CD4-positive, alpha-beta T cell treated with Interleukin-15 for 1 hour (primary cell): ENCODE results near the gene CCDC51.
A peak's percentile ranks its signal among the peaks of the same experiment; 100 is the strongest.
"Not testable (repeated sequence)": the region's sequence is repeated elsewhere in the genome, so short reads cannot be mapped to it uniquely, and the experiment has no call there.

Source experiments
- DNase-seq: peaks from one replicate; pipeline ENCODE4 v3.0.0-alpha.2; 2020

CCDC51 gene

DNA sequence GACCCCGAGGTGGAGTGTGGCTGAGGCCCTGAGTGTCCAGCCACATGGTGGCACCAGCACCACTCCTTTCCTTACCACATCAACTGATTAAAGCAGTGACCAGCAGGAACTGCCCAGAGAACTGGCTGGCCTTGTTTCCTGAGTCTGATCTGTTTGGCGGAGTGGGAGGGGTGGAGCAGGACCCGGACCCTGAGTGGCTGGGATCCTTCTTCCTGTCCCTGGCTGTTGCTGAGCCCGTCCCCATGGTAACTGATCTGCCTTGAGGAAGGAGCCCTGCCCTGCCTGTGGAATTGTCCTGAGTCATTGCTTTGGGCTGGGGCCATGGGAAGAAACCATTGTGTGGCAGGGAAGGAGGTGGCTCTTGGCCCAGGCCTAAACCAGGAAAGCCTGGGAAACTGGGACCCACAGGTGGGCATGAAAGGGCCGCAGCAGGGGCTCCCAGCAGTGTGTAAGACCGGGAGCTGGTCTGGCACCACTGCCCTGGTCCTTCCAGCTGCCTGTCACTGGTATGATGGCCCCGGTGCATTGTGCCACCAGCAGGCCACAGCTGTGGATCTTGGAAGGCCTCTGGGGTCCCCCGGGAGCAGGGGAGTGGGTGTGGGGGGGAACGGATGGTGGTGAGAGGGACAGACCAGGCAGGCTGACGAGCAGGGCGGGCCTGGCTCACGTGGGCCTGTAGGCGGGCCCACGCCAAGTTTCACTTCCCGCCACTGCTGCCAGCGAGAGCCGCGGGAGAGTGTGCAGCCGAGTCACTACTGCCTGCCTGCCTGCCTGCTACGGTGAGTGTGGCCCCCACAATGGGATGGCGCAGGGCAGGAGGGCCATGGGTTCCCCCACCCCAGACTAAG lies 25.8 kb upstream of the CCDC51 start:
- DNase-seq, result peak; percentile 92

DNA sequence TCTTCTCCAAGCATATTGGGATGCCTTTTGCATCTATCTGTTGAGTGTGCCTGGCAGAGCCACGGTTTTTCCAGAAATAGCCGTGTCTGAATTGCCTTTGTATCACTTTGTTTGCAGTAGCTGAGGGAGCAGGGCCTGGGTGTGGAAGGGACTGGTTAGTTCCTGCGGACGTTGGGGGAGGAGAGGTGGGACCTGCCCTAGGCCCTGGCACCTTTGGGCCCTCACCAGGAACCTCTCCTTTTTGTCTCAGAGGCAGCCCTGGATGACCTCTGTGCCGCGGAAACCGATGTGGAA lies 25.3 kb upstream of the CCDC51 start:
- DNase-seq, result no peak

DNA sequence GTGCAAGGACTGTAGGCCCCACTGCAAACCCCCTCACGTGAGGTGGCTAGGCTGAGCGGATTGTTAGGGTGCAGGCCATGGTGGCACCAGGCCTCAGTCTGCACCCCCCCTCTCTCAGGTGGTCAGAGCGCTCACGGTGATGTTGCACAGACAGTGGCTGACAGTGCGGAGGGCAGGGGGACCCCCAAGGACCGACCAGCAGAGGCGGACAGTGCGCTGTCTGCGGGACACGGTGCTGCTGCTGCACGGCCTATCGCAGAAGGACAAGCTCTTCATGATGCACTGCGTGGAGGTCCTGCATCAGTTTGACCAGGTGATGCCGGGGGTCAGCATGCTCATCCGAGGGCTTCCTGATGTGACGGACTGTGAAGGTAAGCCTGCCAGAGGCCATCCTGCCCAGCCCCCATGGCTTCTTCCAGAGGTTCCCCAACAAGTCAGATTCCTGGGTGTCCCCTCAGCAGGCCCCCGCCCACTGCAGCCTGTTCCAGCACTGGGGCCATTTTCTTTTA lies 24.8 kb upstream of the CCDC51 start:
- no peak for DNase-seq

DNA sequence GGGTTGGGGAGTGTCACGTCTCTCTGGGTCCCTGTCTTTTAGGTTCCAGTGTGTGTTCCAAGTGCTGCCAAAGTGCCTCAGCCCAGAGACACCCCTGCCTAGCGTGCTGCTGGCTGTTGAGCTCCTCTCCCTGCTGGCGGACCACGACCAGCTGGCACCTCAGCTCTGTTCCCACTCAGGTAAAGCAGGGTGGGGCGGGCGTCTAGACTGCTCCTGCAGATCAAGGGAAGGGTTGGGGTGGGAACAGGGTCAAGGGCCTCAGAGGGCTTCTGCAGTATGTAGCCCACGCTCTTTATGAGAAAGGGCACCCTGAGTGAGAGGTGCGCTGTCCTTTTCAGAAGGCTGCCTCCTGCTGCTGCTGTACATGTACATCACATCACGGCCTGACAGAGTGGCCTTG lies 23.8 kb upstream of the CCDC51 start:
- no peak for DNase-seq

DNA sequence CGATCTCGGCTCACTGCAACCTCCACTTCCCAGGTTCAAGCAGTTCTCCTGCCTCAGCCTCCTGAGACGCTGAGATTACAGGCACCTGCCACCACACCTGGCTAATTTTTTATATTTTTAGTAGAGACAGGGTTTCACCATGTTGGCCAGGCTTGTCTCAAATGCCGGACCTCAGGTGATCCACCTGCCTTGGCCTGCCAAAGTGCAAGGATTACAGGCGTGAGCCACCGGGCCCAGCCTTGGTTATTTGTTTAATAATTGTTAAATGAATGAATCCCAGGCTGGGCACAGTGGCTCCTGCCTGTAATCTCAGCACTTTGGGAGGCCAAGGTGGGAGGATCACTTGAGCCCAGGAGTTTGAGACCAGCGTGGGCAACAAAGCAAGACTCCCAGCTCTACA lies 21.8 kb upstream of the CCDC51 start:
- DNase-seq, result not testable (repeated sequence)

DNA sequence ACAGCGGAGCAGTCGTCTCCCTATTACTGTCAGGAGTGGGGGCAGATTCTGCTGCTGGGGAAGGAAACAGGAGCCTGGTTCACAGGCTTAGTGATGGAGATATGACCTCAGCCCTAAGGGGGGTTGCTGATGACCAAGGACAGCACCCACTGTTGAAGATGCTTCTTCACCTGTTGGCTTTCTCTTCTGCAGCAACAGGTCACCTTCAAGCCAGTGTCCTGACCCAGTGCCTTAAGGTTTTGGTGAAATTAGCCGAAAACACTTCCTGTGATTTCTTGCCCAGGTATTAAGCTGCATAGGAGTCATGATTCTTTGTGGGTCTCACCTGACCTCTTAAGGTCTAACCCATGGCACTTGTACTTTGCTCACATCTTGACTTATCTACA lies 20.6 kb upstream of the CCDC51 start:
- no peak for DNase-seq

DNA sequence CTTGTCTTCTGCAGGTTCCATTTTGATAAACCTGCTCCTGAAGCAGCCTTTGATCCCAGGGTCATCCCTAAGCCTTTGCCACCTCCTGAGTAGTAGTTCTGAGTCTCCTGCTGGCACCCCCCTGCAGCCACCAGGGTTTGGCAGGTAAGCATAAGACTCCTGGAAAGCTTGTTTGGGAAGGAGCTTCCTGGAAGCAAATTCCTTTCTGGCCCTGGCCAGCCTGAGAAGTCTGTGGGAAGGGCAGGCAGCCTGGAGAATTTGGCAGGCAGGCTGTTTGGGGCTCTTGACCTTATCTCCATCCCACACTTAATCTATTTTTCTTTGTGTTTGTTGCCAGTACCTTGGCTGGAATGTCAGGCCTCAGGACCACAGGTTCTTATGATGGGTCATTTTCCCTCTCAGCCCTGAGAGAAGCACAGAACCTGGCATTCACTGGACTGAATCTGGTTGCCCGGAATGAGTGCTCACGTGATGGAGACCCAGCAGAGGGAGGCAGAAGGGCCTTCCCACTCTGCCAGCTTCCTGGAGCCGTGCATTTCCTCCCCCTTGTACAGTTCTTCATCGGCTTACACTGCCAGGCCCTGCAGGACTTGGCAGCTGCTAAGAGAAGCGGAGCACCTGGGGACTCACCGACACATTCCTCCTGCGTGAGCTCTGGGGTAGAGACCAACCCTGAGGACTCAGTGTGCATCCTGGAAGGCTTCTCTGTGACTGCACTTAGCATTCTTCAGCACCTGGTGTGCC lies 20.0 kb upstream of the CCDC51 start:
- no peak for DNase-seq

DNA sequence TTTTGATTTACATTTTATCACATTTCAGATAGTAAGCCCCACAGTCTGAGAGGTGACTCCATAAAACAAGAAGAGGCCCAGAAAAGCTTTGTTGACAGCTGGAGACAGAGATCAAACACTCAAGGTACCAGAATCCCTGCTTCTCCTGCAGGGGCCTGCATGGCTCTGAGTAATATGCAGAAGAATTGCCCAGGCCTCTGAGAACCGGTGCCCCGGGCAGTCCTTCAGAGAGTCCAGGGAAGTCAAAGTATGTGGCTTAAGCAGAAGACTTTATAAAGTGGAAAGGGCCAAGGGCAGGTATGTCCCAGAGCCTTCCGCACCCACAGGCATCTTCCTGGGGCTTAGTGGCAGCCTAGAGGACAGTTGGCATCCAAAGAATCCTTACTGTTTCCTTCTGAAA lies 19.4 kb upstream of the CCDC51 start:
- DNase-seq, result no peak

DNA sequence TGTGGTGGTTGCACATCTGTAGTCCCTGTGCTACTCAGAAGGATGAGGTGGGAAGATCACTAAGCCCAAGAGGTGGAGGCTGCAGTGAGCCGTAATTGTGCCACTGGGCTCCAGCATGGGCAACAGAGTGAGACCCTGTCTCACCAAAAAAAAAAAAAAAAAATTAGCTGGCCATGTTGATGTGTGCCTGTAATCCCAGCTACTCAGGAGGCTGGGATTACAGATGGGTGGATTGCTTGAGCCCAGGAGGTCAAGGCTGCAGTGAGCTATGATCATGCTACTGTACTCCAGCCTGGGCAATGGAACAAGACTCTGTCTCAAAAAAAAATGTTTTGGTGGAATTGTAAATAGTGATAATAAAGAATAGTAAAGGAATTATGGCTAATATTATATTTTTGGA lies 16.5 kb upstream of the CCDC51 start:
- no peak for DNase-seq

DNA sequence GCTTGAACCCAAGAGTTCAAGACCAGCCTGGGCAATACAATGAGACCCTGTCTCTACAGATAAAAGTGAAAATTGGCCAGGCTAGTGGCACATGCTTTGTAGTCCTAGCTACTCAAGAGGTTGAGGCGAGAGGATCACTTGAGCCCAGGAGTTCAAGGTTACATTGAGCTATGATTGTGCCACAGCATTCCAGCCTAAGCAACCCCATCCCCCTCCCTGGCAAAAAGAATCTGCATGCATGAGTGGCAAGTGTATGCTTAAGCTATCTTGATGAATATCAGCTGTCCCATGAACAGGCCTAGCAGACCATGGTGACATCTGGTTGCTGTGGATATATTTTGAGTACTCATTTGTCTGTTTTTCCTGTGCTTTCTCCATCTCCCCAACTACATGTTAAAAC lies 11.4 kb upstream of the CCDC51 start:
- DNase-seq, result no peak

DNA sequence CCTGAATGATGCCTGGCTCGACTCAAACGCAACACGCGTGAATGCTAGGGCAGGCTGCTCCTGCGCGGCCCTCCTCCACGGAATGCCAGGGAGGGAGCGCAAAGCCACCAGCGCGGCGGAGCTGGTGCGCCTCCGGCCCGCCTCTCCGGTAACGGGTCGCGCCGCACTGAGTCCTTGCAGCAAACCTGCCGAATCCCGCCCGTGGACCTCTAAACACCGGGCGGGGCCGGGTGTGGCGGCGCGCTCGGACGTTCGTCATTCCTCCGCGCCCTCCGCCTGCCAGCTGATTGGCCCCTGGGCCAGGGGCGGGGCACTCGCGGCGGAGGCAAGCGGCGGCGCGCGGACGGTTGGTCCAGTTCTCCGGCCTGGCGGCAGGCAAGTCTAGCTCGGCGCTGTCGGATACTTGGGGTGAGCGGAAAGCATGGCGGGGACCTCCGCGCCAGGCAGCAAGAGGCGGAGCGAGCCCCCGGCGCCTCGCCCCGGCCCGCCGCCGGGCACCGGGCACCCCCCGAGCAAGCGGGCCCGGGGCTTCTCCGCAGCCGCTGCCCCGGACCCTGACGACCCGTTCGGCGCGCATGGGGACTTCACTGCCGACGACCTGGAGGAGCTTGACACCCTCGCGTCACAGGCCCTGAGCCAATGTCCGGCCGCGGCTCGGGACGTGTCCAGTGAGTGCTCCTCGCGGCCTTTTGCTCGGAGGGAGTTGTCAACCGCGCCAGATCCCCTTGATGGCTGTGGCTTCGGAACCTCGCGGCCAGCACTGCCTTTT lies 6.7 kb upstream of the CCDC51 start, which contains the start of gene ATRIP:
ATRIP (plus strand) TSS at position 313 of the 769 bp plus-strand sequence; CDS start at position 422, 109 bp downstream.
- peak; percentile 81 for DNase-seq

DNA sequence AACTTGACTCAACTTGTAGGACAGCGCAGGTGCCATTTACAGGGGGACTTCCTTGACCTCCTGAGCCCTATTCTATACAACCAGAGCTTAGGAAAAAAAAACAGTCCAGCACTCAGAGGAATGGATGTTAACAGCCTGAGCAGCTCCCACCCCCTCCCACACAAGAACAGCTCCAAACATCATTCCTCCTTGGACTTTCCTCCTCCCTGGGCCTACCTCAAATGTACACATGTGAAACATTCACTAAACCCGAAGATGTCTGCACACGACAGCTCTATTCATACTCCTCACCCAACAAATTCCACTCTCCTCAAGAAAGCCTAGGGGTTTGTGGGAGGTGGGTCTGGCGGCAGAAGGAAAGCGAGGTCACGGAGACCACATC lies 6.1 kb upstream of the CCDC51 start:
- no peak for DNase-seq

DNA sequence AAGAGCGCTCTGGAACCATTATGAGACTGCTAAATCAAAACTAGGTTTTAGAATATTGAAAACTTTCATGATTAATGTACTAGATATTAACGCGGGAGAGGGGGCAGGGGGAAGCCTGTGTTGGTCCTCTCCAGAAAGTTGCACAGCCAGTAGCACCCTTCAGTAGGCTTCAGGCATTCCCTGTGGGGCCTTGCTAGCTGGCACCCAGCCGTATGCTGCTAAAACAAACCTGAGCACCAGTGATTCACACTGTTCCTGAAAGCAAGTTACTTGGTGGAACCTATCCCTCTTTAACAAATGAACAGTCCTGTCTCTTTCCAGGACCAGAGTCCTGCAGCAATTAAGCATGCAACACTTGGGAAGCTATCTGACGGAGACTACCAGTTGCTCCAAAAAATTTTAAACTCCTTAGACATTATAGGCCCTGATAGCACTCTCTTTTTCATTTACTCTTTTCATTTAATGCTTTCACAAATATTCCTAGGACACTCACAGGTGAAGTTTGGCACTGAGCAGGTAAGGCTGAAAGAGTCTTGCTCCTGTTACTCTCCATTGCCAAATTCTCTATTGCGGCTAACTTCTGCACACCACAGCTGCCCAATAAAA lies 5.5 kb upstream of the CCDC51 start:
- no peak for DNase-seq

DNA sequence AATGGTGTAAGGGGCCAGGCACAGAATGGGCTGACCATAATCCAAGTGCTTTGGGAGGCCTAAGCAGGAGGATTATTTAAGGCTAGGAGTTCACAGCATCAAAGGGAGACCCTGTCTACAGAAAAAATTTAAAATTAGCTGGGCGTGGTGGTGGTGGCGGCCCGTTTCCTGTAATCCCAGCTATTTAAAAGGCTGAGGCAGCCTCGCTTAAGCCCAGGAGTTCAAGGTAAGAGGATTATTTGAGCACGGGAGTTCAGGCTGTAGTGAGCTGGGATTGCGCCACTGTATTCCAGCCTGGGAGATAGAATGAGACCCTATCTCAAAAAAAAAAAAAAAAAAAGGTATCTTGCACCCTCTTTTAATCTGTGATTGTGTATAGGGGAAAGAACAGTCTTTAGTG lies 2.0 kb upstream of the CCDC51 start:
- DNase-seq, result no peak

DNA sequence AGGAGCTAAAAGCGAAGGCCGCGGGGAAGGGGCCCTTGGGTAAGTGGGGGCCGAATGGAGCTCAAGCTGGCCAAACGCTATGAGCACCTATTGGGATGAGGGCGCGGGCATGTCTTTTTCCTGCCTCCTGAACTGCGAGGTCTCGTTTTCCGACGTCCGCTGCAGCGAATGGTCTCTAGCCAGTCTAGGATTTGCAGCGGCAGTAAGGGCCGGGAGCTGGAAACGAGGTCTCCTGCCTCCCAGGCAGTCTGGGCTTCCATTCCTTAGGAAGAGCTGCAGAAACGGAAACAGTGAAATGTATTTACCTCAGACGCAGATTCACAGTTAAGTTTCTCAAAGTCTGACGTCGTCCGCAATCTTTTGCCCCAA lies 655 bp upstream of the CCDC51 start:
- DNase-seq, result no peak

DNA sequence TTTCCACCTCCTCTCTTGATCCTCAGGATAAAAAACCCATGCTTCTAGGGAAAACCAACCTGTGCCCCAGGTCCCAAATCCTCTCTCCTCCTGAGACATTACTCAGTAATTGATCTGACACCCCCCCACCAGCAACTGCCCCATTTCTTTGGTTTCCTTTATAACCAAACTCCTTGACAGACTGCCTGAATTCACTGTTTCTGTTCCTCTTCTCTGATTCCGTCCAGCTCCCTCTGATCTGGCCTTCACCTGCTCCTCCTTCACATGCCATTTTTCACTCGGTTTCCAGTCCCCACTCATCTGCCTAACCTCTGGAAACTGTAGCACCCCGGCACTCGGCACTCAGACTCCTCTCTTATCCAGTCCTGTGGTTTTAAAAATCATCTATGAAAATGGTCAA lies 2.1 kb downstream of the CCDC51 start:
- no peak for DNase-seq

DNA sequence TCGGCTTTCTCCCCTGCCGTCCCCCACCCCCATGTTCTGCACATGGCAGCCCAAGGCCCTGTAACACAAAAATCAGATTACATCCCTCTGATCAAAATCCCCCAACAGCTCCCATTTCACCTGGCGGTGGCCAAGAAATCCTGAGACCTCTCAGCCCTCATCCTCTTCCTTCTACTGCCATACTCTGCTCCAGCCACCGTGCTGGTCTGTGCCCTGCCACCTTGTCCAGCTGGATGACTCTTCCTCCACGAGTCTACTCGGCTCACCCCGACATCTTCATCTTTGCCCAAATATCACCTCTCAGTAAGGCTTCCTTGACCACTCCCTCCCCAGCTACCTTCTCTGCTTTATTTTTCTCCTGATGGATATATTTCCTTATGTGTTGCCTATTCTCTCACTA lies 3.1 kb downstream of the CCDC51 start:
- no peak for DNase-seq

DNA sequence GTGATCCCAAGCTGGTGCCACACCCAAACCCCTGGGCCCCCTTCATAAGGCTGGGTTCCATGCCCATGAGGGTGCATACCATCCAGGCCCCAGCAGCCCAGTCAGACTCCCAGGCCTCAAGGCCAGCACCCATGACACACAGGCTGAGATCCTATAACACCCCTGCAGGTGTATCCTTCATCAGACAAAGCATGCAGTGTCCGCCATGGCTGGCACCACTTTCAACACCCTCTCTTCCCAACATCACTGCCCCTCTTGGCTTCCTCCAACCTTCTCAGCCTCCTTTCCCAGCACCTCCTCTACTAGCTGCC lies 3.5 kb downstream of the CCDC51 start:
- DNase-seq, result no peak

DNA sequence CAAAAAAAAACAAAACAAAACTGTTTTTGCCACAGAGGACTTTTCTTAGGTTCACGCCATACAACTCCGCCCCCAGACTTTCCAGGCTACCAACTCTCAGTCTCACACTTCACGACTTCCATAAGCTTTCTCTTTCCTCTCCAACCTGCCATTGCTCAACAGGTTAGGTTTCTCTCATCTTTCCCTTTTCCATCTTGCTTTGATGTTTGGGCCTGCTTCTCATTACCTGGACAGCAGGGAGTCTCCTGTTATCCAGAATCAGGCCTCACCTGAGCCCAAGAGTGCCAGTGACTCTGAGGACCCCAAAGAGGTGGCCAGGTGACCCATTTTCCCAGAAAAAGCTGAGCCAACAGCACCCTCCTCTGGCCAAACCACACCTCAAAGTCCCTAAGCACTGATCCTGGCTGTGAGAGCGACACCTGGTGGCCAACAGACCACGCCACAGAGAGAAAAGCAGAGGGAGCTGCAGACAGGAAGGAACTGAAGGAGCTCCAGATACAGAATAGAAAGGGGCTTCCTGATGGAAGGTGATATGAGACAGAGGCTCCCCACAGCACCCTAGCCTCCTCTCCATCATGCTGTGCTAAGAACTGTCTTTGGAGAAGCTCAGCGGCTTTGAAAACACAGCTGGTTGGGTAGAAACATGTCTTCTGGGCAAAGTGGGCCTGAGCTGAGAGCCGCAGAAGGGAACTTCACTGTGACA lies 4.0 kb downstream of the CCDC51 start:
- DNase-seq, result peak; percentile 85

DNA sequence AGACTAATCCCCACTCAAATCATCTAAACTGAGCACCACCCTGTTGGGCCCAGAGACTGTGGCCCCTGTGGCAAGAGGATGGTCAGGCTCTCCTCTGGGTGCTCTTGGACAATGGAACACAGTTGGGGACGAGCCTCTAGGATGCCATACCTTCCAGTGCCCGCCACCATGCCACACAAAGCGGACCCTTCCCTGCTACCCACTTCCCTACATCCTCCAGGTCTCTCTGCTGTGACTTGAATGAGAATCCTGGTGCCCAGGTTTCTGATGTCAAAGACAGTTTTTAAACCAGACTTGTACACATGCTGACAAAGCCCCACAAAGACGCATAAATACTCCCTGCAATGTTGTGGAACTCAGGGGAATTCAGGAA lies 4.7 kb downstream of the CCDC51 start:
- no peak for DNase-seq

DNA sequence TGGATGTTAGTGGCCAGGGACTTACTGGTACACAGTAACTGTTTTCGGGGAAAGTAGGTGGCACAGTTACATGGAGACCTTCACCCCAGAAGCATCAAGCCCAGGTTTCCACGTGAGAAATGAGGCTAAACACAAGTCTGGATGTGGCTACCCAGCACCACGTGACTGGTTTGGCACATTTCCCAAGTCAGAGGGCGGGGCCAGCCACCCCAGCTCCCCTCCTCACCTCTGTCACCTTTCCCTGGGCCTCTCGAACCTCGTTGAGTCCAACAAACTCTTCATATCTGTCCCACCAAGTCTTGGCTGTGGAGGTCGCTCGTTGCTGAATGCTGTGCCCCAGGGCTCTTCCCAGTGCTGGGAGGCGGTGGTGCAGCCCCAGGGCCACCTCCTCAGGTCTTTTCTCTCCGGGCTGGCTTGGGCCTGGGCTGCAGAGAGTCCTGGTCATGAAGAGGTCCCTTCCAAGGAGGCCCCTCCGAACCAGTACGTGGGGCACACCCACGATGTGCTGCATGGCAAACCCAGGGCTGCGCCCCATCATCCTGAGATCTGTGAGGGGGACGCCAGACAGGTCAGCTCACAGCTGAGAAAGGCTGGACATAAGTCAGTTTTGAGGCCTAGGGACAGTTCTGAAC lies 5.2 kb downstream of the CCDC51 start:
- no peak for DNase-seq

DNA sequence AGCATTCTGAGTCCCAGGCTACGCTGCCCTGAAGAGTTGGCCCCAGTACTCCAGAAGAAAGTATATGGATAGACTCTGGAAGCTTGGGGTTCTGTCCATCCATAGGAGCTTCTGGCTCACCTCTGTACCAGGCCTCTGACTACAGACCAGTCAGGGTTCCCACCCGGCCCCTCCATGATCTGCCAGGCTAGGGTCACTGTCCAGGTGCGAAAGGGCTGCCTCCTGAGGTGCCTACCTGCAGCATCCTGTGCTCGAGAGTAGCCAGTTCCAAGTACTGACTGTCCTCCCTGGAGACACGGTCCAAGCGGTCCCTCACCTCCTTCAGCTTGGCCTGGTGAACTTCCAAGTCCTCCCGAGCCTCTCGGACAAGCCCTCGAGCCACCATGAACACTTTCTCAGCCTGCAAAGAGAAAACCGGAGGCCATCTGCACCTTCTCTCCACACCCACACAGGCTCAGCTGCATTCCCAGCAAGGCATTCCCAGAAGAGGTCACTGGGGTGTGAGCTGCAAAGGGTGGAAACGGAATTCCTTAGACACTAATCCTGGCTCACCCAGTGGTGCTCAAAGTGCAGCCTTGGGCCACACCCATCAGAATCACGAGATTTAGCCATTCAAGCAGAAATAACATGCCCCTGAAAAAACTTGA lies 6.3 kb downstream of the CCDC51 start:
- DNase-seq, result no peak
